COR-L47 (cell line): ENCODE measurements around the gene SLC45A3.
A peak's percentile ranks its signal among the peaks of the same experiment; 100 is the strongest.
"Not testable (repeated sequence)": the region's sequence is repeated elsewhere in the genome, so short reads cannot be mapped to it uniquely, and the experiment has no call there.

Experiments
- DNase-seq: peaks from one replicate; lab custom pipeline; 2025; lab: John Stamatoyannopoulos, UW

The SLC45A3 gene

GRCh38 chr1:205680073-205680851, at the start of gene SLC45A3:
Gene SLC45A3 (minus strand): TSS chr1:205680509. CDS start chr1:205664656, 15,853 bp downstream.
- DNase-seq, result peak; percentile 32

DNA sequence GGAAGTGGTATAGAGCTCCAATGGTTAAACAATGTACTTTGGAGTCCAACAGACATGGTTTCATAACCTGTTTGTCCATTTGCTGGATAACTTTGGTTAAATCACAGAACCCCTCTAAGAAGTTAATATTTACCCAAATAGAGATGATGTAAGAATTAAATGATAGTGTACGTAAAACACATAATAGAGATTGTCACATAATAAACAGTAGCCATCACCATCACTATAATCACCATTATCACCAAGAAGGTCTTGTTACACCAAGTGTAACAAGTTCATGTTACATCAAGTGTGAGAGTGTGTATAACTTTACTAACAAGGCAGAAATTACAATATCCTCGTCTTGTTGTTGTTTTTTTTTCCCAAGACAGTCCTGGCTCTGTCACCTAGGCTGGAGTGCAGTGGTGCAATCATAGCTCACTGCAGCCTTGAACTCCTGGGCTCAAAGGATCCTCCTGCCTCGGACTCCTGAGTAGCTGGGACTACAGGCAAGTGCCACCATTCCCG, 46.4 kb upstream of the SLC45A3 start:
- DNase-seq, result no peak

DNA sequence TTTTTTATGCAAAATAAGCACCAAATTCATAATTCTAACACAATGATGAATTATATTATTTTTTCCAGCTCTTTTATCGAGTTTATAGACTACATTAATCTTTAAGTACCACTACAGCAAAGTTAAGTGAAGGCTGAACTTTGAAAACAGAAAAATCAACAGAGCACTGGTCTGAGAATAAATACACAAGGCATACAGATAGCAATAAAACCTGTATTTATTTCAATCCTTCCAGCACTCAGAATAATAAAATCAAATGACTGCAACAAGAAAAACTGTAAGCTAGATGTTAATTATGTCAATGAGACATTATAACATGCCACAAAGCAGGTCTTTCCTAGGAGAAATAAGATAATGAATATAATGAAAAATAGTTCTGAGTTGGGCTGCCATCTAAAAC, 45.2 kb upstream of the SLC45A3 start:
- DNase-seq, result no peak

GRCh38 chr1:205720740-205721139, 40.4 kb upstream of the SLC45A3 start:
- DNase-seq, result not testable (repeated sequence)

DNA sequence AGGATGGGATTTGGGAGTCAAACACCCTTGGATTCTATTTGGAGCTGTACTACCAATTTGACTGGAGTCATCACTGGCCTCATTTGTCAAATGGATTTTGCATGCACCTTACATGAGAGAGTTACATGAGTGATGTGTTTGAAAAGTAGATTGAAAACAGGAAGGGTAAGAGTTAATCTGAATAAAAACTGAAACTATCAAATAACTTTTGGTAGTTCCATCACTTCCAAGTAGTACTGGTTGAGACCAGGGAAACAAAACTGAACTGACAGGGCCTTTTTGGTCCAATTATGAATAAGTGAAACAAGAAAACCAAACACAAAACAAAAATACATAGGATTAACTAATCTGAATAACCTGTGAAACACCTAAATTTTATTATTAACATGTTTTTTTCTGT, 39.5 kb upstream of the SLC45A3 start:
- no peak for DNase-seq

- no peak for DNase-seq
These were observed 38.7 kb upstream of the SLC45A3 start for GRCh38 chr1:205719015-205719414.

DNA sequence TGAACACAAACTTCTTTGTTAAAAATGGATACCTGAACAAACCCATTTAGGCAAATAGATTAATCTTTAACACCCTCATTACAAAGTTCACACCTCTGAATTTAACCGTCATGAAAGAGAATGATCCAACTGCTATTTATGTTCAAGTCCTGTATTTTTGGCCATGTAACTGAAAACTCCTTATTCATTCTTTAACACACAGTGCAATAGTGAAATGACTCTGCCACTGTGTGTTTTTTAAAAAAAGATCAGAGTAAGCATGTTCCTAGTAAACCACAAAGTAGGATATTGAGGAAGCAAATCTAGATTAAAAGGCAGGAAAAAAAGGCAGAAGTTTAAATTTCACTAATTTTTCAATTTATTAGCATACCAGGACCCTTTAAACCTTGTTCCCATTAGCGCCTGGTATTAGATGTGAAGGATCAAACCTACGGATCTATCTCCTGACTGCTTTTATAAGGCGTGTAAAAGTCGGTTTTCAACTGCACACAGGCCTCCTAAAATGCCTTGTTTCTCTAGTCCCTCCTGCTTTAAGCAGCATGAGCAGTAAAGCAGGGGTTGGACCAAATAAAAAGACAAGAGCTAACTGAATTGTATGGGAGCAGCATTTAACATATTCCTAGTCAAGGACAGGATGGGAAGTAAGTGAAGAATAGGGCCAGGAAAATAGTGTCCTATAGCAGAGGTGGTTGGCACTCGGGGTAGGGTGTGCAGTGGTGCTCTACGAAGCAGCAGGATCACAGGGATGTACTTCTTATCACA, 36.2 kb upstream of the SLC45A3 start:
- no peak for DNase-seq

- no peak for DNase-seq
These were observed 35.3 kb upstream of the SLC45A3 start for GRCh38 chr1:205715628-205716027.

- no peak for DNase-seq
These were observed 34.6 kb upstream of the SLC45A3 start for GRCh38 chr1:205714906-205715246.

DNA sequence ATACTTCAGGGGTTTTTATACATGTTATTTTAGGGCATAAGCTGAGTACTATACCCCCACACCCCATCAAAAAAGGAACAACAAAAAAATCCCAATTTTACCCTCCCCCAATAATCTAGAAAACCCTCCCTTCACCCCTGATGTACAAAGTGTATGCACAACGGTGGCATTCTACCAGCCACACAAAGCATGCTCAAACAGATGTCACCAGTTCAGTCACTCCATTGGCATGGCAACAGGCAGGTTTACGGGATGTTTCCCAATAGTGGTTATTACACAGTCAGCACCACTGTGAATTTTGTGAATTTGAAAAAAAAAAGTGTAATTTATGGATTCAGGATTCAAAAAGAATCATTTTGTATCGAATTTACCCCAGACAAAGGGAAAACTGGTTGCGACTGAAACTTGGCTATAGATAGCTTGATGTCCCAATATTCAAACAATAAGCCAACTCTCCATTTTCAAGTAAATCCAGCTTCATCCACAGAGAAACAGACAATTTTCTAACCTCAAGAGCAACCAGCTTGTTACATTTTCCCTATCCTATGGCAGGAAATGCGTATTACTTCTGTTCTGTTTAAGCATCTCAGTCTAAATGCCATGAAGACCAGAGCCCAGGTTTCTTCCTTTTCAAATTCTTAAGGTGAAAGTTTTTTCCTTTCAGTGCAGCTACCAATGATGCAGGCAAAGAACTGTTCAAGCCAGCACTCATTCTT, 34.0 kb upstream of the SLC45A3 start:
- no peak for DNase-seq

DNA sequence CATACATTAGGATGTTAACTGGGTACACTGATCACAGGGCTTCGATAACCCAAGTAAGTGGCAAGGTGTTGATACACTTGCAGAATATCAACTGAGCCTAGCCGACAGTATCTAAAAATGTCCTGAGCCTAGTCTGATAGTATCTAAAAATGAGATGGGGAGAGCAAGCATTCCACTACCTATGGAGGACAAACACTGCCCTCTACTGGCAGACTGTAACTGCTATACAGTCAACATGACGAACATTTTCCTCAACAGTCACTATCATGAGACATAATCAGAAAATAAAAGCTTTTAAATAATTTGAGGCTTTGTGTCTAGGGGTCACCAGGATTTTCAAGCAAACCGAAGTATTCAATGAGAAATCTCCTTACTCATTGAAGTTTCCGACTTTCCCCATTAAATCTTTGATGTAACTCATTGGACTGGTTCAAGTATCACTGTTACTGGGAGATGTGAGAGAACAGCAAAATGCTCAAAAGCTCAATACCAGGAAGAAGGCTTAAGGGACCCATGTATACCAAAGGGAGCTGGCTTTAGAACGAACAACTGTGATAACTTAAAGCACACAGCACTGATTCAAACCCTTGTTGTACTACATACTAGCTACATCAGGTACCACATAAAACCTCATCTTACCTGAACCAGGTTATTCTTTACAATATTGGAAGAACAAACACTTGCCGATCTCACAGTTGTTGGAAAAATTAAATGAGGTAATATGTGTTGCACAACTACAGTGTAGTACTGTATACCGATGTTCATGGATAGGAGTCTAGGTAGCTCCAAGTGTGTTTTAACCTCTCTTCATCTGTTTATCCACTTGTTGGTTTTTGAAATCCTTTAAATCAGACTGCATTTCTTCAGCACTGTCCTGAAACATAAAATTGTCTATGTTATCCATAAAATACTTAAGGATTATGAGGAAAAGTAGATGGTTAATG, 31.1 kb upstream of the SLC45A3 start:
- peak; percentile 78 for DNase-seq

DNA sequence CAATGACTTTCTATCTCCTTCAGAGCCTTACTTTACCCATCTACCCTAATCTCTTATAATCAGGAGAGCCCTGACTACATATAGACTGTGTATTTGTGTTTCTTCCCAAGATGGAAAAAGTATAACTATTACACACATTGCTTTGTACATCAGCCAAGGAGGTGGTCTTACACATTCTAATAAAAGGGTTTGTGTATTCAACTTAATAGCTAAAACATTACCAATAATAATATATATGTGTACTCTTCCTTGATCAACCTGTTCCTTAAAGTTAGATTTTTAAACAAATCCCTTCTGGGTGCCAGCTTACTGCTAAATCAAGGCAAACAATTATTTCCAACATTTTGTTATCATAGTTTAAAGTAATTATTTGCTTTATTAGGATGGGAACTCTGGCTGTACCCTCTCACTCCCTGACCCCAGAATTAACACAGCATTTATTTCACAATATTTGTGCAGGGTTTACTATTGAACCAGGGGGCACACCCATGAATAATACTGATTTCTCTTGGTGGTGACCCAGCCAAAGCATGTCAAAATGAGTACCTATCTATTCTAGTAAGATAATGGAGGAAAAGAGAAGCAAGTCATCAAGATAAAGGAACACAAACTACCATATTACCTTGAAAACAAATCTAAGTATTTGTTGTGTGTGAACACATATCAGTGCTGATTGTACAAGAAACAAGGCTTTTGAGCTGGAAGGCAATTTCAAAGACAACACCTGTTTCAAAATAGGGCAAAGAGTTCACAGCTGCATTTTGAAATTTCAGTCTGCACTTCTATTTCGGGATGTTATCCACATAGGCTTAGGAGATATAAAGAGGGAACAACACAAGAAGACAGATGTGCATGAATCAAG, 30.1 kb upstream of the SLC45A3 start:
- DNase-seq, result no peak

GRCh38 chr1:205709640-205710039, 29.3 kb upstream of the SLC45A3 start:
- DNase-seq, result no peak

- DNase-seq, result no peak
These were observed 28.7 kb upstream of the SLC45A3 start for GRCh38 chr1:205709059-205709398.

- no peak for DNase-seq
These were observed 26.5 kb upstream of the SLC45A3 start for GRCh38 chr1:205706601-205707502.

DNA sequence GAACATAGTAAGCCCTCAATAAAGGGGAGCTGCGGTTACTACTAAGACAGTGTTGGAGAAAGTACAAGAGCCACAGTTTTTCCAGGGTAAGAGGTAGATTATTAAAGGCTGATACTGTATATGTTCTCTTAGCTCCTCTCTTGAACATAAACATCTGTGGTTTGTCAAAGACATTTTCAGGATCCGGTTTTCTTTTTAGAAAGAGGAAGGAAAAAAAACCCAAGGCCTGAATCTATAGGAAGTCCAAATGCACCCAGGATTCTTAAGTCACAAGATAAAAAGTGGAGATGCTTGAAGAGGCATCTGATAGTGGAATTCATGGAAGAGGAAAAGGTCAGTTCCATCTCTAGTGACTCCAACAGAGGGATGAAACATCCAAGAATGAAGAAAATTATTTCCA, 24.6 kb upstream of the SLC45A3 start:
- no peak for DNase-seq

GRCh38 chr1:205703072-205703471, 22.8 kb upstream of the SLC45A3 start:
- peak; percentile 21 for DNase-seq

- no peak for DNase-seq
These were observed 21.6 kb upstream of the SLC45A3 start for GRCh38 chr1:205701891-205702290.

- DNase-seq, result no peak
These were observed 21.1 kb upstream of the SLC45A3 start for GRCh38 chr1:205701420-205701819.
